A673 (cell line): ENCODE data around the gene APOA5. TPM values are rescaled to one million over a fixed set of nuclear protein-coding genes. Genes with fewer than 3 reads are reported as not detected.
"Not testable (repeated sequence)": the region's sequence is repeated elsewhere in the genome, so short reads cannot be mapped to it uniquely, and the experiment has no call there.

Experiments used
- BruUV-seq: library from RNA; stranded (reverse); fragments of 400-500 nt; replicated peaks from 2 replicates; lab custom pipeline; 2021; lab: Mats Ljungman, UMichigan
- CTCF ChIA-PET: fragments of 300-600 bp; sonication (Branson Sonifier 250); formaldehyde crosslinking; loops from one replicate; lab custom pipeline; 2022; ENCODE audit warnings: antibody characterized with exemption; lab: Charles Lee
- POLR2A ChIA-PET: fragments of 300-600 bp; sonication (Branson Sonifier 250); formaldehyde crosslinking; loops from one replicate; lab custom pipeline; 2022; ENCODE audit warnings: antibody characterized with exemption; ENCODE audit not compliant: low non-redundant PET; lab: Charles Lee
- DNase-seq: peaks from one replicate; pipeline ENCODE4 v3.0.0-alpha.2; 2015; ENCODE audit warnings: low spot score
- H3K27ac ChIP-seq: fragments of 200-600 bp; sonication (generic); 2 replicates; pipeline ENCODE4 v1.5.1; 2016; ENCODE audit warnings: mixed run types, low read depth, mild to moderate bottlenecking, mixed read lengths, antibody characterized with exemption, low read length; ENCODE audit not compliant: poor library complexity, severe bottlenecking
- H3K27me3 ChIP-seq: fragments of 200-600 bp; sonication (generic); replicated peaks from 2 replicates; pipeline ENCODE4 v1.6.1; 2017; ENCODE audit warnings: mixed run types, low read depth, mild to moderate bottlenecking, mixed read lengths, antibody characterized with exemption, low read length; ENCODE audit not compliant: insufficient read depth, poor library complexity
- H3K36me3 ChIP-seq: fragments of 200-600 bp; sonication (generic); 2 replicates; pipeline ENCODE4 v1.6.1; 2016; ENCODE audit warnings: mixed run types, mild to moderate bottlenecking, mixed read lengths, antibody characterized with exemption, low read length; ENCODE audit not compliant: insufficient read depth, poor library complexity, severe bottlenecking
- H3K4me1 ChIP-seq: fragments of 200-600 bp; sonication (generic); 2 replicates; pipeline ENCODE4 v1.6.1; 2017; ENCODE audit warnings: mixed run types, mild to moderate bottlenecking, mixed read lengths, antibody characterized with exemption, low read length; ENCODE audit not compliant: insufficient read depth, poor library complexity, severe bottlenecking
- H3K4me3 ChIP-seq: fragments of 200-600 bp; sonication (generic); 2 replicates; pipeline ENCODE4 v1.5.1; 2016; ENCODE audit warnings: low read depth, mixed run types, mild to moderate bottlenecking, mixed read lengths, low read length; ENCODE audit not compliant: poor library complexity, severe bottlenecking
- H3K9me3 ChIP-seq: fragments of 200-600 bp; sonication (generic); 2 replicates; pipeline ENCODE4 v1.6.1; 2016; ENCODE audit warnings: mixed run types, low read depth, mild to moderate bottlenecking, mixed read lengths, antibody characterized with exemption, low read length; ENCODE audit not compliant: poor library complexity, severe bottlenecking
- EZH2 ChIP-seq: fragments of 200-600 bp; sonication (generic); IDR thresholded peaks from 2 replicates; pipeline ENCODE4 v1.6.1; 2017; ENCODE audit warnings: borderline replicate concordance, low read depth, mild to moderate bottlenecking, mixed read lengths, antibody characterized with exemption, low read length; ENCODE audit not compliant: poor library complexity, severe bottlenecking
- intact Hi-C: fragments of 100-400 bp; cut with micrococcal nuclease; formaldehyde crosslinking; loops from one replicate; pipeline ENCODE4 v1.10.0; 2022; ENCODE audit not compliant: unreplicated experiment
- total RNA-seq: library from RNA; stranded (reverse); gene quantifications from 2 replicates; pipeline ENCODE4 v1.2.3, GENCODE V29; 2021
- TF ChIP-seq, protein P1 (sequence below): fragments of 300-800, 200-600 bp; sonication (generic); conservative IDR thresholded peaks from 2 replicates; pipeline ENCODE4 v1.5.1; 2017; ENCODE audit warnings: low read depth, mild to moderate bottlenecking, antibody characterized with exemption, low read length, moderate library complexity, mixed read lengths

APOA5 gene
- total RNA-seq, 1 experiment from 2014 or later, result not detected

DNA sequence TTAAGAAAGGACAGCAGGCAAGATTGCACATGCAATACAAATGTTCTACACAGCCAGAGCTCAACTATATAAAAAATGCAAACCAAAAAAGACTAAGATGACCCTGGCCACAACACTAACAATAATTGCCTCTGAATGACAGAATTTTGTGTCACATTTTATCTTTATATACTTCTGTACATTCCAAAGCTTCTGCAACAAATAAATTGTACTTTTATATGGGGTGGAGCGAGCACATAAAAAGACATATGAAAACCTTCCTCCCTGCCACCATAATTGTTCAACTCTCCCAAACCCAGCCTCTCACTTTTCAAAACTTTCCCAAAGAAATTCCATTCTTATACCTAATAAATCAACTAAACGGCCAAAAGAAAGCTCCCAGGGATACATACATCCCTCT is 29.5 kb downstream of the APOA5 start:
- Histone ChIP-seq H3K9me3 (no peaks in the 10 kb centered on the region), H3K4me3 (no peak overlapping the region), H3K36me3 (peaks cover 87% of the 10 kb centered on the region), H3K4me1 (no peaks in the 10 kb centered on the region), H3K27ac (no peak overlapping the region), H3K27me3 (no peaks in the 10 kb centered on the region)
- DNase-seq, result no peak
- CTCF ChIA-PET, result no interaction called here
- BruUV-seq, result no TSS peak
- no peak for TF ChIP-seq EZH2
- TF ChIP-seq, protein P1, sequence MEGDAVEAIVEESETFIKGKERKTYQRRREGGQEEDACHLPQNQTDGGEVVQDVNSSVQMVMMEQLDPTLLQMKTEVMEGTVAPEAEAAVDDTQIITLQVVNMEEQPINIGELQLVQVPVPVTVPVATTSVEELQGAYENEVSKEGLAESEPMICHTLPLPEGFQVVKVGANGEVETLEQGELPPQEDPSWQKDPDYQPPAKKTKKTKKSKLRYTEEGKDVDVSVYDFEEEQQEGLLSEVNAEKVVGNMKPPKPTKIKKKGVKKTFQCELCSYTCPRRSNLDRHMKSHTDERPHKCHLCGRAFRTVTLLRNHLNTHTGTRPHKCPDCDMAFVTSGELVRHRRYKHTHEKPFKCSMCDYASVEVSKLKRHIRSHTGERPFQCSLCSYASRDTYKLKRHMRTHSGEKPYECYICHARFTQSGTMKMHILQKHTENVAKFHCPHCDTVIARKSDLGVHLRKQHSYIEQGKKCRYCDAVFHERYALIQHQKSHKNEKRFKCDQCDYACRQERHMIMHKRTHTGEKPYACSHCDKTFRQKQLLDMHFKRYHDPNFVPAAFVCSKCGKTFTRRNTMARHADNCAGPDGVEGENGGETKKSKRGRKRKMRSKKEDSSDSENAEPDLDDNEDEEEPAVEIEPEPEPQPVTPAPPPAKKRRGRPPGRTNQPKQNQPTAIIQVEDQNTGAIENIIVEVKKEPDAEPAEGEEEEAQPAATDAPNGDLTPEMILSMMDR, result no peak
- POLR2A ChIA-PET, result no interaction called here
- intact Hi-C loops, result no loop called here

DNA sequence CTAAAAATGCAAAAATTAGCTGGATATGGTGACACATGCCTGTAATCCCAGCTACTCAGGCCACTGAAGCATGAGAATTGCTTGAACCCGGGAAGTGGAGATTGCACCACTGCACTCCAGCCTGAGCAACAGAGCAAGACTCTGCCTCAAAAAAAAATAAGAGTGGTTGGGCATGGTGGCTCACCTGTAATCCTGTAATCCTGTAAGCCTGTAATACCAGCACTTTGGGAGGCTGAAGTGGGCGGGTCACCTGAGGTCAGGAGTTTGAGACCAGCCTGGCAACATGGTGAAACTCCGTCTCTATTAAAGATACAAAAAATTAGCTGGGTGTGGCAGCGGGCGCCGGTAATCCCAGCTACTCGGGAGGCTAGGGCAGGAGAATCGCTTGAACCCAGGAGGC is 35.6 kb downstream of the APOA5 start:
- POLR2A ChIA-PET, H3K9me3 ChIP-seq, intact Hi-C loops, H3K4me1 ChIP-seq, H3K27ac ChIP-seq, H3K27me3 ChIP-seq, BruUV-seq, DNase-seq, H3K4me3 ChIP-seq: not testable (repeated sequence)
- H3K36me3 ChIP-seq, result peaks cover 84% of the 10 kb centered on the region
- CTCF ChIA-PET, result interaction anchor here (0.6 kb wide), 1 partner anchor 35 kb away, joined by 3 read pairs; no protein-coding TSS in a partner anchor

DNA sequence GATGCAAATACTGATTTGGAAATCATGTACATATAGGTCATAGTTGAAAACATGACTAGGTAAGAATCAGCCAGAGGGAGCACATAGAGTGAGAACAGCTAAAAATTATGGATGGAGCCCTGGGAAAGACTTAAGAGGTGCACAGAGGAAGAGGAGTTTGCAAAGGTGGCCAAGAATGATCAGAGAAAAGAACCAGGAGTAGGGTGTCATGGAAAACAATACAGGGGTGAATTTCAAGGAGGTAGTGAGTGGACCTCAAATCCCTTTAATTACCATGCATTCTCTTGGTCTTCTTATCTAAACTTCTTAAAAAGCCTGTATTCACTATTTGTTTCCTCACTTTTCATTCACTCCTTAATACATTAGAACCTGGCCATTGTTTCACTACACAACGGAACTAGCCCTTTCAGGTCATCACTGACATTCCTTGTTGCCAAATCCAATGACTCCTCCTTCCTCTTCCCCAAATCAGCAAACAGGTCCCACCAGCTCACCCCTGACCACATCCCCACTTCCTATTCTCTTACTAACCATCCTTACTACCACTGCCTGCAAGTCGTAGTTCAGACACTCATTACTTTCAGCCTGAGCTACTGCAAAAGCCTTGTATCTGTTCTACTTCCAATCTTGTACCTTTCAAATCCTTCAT is 41.5 kb downstream of the APOA5 start:
- no peaks in the 10 kb centered on the region for H3K4me1 ChIP-seq
- ChIA-PET POLR2A (no interaction called here), CTCF (no interaction called here)
- no peak for DNase-seq
- H3K4me3 ChIP-seq, result no peak overlapping the region
- intact Hi-C loops, result no loop called here
- peaks cover 80% of the 10 kb centered on the region for H3K36me3 ChIP-seq
- BruUV-seq, result no TSS peak
- no peak for TF ChIP-seq EZH2
- TF ChIP-seq, protein P1, result no peak
- no peaks in the 10 kb centered on the region for H3K9me3 ChIP-seq
- H3K27ac ChIP-seq, result no peak overlapping the region
- H3K27me3 ChIP-seq, result no peaks in the 10 kb centered on the region

DNA sequence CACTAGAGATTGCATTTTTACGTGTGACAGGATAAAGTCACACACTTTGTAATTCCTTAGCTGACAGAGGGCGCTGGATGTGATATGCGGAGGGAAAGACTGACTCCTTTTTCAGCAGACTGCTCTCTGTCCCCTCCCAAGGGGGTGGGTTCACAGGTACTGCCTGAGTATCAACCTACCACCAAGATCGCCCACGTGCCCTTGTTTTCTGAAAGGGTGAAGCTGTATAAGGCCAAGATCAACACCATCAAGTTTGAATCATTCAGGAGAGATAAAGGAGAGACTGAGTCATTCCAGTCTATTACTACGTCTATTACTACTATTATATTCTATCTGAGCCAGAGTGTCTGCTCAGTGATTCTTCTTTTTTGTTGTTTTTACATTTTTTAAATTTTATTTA is 49.6 kb downstream of the APOA5 start:
- no peaks in the 10 kb centered on the region for H3K9me3 ChIP-seq
- no peak overlapping the region for H3K27ac ChIP-seq
- no TSS peak for BruUV-seq
- TF ChIP-seq, protein P1, result no peak
- TF ChIP-seq EZH2, result no peak
- intact Hi-C loops, result no loop called here
- DNase-seq, result no peak
- H3K4me3 ChIP-seq, result no peak overlapping the region
- peaks cover 15% of the 10 kb centered on the region for H3K36me3 ChIP-seq
- H3K4me1 ChIP-seq, result no peaks in the 10 kb centered on the region
- CTCF ChIA-PET, result interaction anchor here (0.7 kb wide), 1 partner anchor 155 kb away, joined by 3 read pairs; no protein-coding TSS in a partner anchor
- POLR2A ChIA-PET, result no interaction called here
- no peaks in the 10 kb centered on the region for H3K27me3 ChIP-seq
